NCI-H82 (cell line): ENCODE measurements around the gene SFXN1.

Experiments
- DNase-seq: peaks from one replicate; lab custom pipeline; 2025; lab: John Stamatoyannopoulos, UW

SFXN1 gene

DNA sequence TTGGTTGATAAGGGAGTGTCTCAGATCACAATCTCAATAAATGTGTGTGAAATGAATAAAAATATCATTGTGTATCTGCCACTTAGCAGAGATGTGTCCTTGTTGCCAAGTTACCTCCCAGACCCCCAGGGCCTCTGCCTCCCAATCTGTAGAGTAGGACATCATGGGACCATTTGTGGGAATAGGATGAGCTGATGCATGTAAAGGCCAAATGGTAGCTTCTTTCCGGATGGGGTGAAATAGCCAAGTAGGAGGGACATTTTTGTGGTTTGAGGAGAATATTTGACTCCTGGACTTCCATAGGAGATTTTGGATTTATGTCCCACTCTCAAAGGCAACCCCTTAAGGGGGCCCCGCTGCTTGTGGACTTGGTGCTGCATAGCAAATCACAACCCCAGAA is 96.9 kb downstream of the SFXN1 start:
- DNase-seq, result no peak

DNA sequence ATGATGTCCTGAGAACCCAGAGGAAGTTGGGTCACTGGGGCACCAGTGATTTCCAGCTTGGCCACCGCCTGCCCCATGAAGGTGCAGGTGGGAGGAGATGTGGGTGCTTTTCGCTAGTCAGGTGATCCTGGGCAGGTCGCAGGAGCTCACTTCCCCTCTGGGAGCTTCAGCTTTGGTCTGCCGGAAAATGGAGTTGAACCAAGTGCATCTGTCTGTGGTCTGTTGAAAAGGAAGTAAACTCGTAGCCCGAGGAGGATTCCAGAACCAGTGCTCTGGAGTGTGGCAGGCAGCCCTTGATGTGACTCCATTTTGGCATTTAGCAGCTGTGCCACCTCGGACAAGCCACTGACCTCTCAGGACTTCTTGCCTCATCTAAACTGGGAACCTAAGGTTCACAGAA is 97.7 kb downstream of the SFXN1 start:
- no peak for DNase-seq

DNA sequence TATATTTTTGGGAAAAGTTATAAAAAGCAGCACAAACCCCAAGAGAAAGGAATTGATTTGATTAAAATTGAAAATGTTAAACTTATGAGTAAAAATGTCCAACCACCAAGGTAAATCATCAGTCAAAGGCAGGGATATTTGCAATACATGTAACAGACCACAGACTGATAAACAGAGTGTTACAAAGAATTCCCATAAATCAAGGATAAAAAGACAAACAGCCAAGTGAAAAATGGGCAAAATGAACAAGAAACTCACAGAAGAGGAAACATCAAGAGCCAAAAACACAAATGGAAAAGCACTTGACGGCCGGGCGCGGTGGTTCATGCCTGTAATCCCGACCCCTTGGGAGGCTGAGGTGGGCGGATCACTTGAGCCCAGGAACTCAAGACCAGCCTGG is 98.2 kb downstream of the SFXN1 start:
- no peak for DNase-seq
